ENCODE data around the gene SULT2B1.
"Not testable (repeated sequence)": the region's sequence is repeated elsewhere in the genome, so short reads cannot be mapped to it uniquely, and the experiment has no call there.

The SULT2B1 gene

DNA sequence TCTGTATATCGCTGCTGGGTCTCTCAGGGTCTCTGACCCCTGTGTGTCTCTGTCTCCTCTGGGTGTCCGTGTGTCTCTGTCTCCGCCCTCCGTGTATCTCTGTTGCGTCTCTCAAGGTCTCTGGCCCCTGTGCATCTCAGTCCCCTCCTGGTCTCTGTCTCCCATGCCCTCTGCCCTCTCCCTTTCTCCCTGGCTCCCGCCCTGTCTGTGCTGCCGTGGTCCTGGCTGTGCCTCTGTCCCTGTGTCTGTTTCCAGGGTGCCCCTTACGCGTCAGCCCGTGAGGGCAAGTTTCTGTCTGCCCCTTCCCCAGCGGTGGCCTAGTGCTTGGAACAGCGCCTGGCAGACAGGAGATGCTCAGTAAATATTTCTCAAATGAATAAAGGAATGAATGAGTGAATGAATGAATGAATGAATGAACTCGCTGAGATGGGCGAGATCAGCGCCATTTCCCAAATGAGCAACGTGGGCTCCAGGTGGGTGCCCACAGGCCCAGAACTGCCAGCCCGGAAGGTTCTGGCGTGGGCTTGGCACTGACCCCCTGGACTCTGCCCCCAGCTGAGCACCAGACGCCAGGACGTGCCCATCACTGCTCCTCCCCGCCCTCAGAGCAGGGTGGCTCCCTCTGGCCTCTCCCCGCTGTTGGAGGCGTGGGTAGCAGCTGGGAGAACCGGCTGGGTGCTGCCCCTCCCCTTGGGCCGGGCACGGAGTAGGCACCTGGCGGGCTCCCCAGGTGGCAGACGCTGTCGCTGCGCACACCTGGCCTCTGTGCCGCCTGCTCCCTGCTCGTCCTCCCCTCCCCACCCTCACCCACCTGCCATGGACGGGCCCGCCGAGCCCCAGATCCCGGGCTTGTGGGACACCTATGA lies at the start of gene SULT2B1:
SULT2B1 (plus strand) TSS at position 736 of the 866 bp plus-strand sequence; CDS start at position 817, 81 bp downstream.
- DNase-seq (ENCODE audit: low read depth): no peak

DNA sequence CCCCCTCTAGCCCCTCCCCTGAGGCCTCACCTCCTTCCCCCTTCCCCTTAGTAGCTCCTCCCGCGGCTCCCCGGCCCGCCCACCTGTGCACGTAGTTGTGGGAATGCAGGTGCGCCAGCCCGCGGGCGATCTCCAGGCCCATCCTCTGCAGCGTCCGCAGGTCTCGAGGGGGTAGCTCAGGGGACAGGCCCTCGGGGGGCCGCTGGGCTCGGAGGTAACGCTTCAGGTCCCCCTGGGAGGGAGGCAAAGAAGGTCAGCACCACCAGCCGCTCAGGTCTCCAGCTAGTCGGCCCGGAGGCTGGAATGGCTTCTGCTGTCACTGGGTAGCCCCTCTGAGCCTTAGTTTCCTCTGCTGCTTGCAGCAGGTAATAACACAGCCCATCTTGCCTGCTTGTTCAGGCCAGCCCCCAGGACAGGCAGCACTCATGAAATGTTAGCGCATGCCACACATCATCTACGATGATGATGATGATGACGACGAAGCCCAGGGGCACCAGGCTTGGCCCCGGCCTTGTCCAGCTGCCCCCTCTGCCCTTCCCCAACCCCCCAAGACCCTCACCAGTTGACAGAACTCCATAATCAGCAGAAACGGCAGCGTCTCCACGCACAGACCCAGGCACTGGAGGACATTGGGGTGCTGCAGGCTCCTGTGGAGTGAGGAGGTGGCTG lies 49.5 kb upstream of the SULT2B1 start:
- DNase-seq (ENCODE audit: low read depth): no peak

DNA sequence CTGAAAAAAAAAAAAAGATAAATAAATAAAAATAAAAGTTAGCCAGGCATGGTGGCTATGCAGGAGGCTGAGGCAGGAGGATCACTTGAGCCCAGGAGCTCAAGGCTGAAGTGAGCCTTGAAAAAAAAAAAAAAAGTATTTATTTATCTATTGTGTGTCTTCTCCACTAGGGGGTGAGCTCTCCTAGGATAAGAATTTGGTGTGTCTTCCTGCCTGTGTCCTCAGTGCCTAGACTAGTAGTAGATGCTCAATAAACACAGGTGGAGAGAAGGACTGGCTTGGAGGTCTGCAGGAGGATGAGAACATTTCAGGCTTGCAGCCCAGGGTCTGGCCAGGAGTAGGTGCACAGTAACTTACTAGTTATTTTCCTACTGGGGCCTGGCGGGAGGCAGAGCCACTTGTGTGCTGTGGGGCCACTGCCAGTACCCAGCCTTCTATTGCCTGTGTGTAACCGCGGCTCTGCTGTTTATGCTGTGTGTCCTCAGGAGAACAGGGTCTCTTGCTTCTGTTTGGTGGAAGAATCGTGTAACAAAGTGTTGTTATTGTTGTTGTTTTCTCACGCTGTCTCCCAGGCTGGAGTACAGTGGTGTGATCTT lies 45.7 kb upstream of the SULT2B1 start:
- DNase-seq (ENCODE audit: low read depth): peak; percentile 80

DNA sequence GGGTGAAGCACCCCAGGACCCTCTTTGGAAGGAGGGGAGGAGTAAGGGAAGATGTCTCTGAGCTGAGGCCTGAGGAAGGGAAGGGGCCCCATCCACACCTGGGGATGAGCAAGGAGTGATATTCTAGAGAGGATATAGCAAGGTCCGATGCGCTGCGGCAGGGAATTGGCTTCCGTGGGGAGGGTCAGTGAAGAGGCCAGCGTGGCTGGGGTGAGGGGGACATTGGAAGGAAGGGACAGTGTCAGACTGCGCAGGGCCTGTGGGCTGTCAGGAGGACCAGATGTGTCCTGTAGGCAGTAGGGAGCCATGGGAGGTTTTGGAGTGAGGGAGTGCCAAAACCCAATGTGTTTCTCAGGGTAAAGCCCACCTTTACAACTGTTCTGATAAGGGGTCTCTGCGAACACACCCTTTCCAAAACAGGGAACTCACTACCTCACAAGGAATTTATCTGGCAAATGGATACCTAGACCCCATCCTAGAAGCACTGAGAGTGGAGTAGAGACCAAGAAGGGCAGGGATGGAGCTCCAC lies 44.0 kb upstream of the SULT2B1 start:
- no peak for DNase-seq (ENCODE audit: low read depth)

DNA sequence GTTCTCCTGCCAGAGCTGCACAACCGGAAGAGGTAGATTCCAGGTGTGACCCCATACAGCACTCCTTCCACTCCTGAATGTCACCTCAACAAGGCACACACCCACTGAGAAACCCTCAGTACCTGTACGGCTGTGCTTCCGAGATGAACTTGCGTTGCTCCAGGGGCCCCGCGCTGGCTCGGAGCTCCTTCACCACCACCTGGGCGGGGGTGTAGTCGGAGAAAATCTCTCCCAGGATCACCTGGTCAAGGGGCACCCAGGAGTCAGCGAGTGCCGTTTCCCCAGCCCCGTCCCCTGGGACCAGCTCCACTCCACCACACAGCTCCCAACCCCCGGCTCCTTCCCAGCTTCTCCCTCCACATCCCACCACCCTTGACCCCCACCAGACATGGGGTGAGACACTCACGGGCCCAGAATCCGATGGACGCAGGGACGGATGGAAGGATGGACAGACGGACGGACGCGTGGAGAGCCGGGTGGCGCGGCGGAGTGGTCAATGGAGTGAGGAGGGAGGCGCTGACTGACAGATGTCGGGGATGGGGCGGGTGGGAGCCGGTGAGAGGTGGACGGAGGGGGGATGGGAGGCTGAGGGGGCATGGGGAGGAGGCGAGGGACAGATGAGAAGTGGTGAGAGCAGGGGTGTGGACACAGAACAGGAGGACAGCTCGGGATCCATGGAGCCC lies 43.1 kb upstream of the SULT2B1 start:
- DNase-seq (ENCODE audit: low read depth): no peak

DNA sequence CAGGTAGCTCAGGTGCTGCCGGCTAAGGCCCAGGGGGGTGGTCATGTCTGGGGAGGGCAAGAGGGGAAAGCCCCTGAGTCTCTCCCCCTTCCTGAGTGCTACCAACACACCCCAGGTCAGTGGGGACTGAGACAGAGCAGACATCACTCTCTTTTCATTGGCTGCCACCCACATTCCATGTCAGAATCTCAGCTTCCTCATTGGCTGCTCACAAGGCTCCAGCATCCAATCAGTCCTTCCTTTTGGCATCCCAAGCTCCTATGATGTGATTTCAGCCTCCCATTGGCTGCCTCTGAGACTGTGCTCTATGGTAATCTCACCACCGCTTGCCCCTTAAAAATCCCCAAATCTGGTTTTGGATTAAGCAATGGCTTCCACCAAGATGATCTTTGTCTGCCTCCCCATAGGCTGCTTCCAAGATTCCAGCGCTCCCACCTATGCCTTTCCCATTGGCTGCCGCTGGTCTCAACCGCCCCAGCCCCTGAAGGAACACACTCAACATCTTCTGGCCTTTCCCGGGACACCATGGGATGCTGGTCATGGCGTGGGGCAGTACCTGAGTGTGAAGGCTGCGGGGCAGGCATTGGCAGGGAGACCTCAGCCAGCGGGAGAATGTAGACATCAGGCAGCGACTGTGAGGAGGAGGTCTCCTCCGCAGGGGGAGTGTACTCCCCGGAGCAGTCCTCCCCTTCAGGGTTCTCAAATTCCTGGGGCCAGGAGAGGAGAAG lies 42.3 kb upstream of the SULT2B1 start:
- peak; percentile 33 for DNase-seq (ENCODE audit: low read depth)

DNA sequence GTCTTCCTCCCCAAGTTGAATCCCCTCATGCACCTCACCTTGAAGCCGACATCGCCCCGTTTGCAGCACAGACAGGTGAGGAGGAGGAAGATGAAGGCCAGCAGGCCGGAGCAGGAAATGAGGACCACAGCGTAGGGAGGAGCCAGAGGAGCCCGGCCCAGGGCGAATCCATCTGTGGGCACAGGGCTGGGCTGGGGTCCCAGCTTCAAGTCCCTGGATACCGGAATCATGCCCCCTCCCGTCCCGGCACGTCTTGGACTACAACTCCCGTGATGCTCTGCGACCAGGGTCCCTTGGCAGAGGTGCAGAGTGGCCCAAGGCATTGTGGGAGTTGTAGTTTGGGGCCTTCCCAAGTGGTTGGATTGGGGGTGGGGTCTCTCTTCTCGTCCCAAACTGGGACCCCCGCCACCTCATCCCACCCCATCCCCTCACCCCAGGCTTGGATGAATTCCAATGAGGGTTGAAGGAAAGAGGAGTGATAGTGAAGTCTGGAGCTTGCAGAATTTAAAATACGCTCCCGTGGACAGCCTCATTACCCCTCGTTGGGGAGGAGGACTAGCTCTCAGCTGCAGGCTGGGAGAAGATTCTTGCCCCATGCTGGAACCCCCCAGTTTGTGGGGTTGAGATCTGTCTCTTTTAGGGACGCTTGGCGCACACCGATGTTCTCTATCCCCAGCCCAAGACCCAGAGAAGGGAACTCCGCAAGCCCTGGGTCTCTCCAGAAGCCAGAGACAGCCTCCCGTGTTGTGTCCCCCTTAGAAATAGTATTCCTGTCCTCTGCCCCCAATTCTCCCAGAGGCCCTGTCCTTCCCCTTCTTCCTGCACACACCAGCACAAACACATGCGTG lies 41.3 kb upstream of the SULT2B1 start:
- DNase-seq (ENCODE audit: low read depth): peak; percentile 63

DNA sequence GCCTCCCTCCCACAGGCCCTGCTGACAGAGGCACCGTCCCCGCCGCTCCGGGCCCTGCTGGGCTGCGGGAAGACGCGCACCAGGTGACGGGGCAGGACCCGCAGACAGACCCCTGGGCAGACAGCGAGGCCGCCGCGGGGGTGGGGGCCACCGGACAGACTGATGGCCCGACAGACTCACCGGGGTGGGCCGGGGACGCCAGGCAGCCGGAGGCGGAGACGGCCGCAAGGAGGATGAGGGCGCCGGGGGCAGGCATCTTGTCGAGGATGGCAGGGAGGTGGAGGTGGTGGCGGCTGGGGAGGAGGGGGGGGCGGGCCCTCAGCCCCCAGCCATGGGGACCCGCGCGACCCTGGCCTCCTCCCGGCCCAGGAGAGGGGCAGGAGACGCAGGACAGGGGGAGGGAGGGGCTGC lies 40.6 kb upstream of the SULT2B1 start:
- DNase-seq (ENCODE audit: low read depth): no peak

DNA sequence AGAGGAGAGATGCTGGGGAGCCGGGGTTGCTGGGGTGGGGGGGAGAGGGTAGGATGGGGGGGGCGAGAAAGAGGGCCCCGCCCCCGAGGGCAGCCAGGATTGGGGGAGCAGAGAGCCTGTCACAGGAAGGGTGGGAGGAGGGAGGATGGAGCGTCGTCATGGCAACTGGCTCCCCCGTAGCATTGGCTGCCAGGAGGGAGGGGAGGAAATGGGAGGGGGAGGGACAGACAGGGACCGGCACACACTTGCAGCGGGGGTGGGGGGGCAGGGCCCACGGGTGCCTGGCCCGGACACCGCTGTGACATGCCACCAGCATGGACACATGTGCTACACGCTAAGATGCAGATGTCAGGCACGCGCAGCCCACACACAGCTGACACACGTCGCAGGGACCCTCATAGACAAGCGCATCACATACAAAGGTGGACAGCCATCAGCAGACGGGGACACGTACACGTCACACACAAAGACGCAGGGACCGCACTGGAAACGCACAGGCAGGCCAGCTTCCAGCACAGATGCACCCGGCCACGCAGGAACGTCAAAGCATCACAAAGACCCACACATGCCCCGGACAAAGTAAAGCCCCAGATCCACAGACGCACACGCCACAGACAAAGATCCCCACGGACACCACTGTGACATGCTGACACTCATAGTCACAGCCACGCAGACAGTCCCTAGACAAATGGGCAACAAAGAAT lies 40.0 kb upstream of the SULT2B1 start, which contains the start of gene LMTK3:
LMTK3 (minus strand) TSS at position 36 of the 704 bp plus-strand sequence. CDS start 259 bp downstream, outside the sequence.
- DNase-seq (ENCODE audit: low read depth): peak; percentile 69

DNA sequence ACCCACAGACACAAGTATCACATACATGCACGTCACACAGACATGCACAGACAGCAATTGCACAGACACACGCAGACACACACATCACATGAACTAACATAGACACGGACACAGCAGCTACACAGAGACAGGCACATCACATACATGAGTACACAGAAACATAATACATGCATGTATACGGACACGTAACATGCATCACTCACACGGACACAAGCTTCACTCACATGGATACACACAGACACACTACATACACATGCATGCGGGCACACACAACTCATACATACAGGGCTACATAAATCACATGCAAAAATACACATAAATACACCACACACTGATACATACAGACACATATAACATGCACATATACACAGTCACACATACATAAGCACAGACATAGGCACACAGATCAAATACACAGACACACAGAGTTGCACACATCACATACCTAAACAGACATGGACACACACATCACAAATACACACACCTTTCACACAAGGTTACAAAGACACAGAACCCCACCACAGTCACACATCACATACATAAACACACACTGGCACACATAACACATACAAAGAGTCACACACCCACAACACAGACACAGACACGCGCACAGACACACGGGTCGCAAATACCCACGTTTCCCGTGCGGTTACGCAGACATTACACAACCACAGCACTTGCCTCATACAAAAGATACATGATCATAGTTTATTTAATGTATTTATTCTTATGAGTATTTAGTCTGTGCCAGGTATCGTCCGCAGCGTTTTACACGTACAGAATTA lies 39.3 kb upstream of the SULT2B1 start:
- no peak for DNase-seq (ENCODE audit: low read depth)

DNA sequence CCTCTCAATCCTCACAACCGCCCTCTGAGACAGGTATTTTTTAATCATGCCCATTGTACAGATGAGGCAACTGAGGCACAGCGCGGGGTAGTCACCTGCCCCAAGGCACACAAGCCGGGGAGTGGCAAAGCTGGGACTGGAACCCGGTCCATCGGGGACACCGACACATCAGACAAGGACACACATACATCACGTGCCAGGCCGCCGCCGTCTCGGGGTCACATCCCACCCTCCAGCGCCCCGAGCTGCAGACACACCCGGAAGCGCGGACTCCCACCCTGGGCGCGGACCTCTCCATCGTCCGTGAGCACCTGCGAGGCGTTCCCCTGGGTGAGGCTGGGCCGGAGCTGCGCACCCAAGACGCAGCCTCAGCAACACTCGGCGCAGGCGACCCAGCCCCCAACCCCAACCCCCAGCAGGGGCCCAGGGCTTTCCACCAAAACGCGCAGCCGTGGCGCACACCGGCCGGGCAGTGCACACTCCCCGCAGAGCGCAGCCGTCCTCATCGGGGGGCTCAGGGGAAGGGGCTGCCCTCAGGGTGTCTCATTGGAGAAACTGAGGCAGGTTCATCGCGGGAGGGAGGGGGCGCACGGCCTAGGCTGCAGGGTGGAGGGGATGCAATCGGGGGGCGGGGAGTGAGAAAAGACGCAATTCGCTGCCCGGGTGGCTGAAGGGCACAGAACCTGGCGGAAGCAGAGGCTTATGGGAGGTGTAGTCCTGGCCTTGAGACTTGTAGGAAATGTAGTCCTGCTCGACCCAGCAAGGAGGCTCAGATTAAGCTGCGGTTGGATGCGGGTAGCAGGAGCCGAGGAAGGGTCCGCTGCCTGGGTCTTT lies 38.5 kb upstream of the SULT2B1 start:
- DNase-seq (ENCODE audit: low read depth): peak; percentile 81

DNA sequence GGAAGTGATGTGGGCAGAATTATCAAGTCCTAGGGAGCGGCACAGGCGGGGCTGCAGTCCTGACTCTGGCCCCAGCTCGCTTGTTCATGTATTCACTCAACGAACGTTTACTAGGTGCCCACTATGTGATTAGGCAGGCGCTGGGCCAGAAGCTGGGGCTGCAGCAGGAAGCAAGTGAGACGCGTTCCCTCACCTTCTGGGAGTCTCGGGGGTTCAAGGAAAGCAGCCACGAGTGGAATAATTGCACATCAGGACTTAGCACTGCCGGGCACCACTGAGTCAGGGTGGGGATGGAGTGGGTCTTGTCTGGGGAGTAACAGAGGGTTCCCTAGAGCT lies 37.9 kb upstream of the SULT2B1 start:
- DNase-seq (ENCODE audit: low read depth): no peak

DNA sequence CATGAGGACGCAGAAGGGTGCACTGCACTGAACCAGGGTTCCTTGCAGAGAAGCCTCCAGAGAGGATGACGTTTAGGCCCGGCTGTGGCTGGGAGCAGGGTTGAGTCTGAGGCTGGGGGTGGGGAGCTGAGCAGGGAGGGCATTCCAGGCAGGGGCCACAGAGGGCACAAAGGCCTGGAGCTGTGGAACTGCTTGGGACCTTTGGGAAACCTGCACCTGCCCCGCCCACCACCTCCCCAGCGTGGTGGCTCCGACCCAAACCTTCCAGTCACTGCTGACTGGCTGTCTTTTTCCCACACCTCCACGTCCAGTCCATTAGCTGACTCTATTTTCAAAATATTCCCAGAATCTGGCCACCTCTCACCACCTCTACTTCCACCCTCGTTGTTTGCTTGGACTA lies 35.4 kb upstream of the SULT2B1 start:
- DNase-seq (ENCODE audit: low read depth): no peak

DNA sequence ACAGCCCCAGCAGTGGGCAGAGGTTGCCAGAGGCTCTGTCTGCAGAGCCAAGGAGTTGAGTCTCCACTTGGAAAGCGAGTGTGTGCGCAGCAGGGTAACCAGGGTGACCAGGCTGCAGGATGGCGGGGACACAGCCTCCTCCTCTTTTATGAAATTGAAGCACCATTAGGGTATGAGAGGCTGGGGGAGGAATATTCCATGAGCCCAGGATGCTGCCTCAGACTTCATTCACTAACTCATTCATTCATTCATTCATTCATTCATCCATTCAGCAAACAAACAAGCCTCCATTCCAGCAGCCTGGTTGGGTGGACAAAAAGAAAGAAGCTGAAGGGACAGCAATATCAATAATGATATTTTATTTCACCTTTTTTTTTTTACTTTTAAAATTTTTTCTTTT lies 33.8 kb upstream of the SULT2B1 start:
- no peak for DNase-seq (ENCODE audit: low read depth)

DNA sequence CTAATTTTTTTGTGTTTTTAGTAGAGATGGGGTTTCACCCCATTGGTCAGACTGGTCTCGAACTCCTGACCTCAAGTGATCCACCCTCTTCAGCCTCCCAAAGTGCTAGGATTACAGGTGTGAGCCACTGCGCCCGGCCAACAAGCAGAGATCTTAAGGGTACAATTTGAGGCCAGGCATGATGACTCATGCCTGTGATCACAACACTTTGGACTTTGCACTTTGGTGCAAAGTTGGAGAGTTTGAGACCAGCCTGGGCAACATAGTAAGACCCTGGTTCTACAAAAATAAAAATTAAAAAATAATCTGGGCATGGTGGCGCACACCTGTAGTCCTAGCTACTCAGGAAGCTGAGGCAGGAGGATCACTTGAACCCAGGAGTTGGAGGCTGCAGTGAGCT lies 32.5 kb upstream of the SULT2B1 start:
- not testable (repeated sequence) for DNase-seq (ENCODE audit: low read depth)

DNA sequence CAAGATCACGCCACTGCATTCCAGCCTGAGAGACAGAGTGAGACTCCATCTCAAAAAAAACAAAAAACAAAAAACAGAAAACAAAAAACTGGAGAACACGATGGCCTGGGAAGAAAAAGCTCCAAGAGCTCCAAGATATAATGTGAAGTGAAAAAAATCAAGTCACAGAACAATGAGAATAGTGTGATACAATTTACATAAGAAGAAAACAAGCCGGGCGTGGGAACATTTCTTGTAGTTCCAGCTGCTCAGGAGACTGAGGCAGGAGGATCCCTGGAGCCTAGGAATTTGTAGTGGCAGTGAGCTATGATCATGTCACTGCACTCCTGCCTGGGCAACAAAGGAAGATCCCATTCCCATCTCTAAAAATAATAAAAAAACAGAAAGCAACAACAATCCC lies 31.8 kb upstream of the SULT2B1 start:
- no peak for DNase-seq (ENCODE audit: low read depth)

DNA sequence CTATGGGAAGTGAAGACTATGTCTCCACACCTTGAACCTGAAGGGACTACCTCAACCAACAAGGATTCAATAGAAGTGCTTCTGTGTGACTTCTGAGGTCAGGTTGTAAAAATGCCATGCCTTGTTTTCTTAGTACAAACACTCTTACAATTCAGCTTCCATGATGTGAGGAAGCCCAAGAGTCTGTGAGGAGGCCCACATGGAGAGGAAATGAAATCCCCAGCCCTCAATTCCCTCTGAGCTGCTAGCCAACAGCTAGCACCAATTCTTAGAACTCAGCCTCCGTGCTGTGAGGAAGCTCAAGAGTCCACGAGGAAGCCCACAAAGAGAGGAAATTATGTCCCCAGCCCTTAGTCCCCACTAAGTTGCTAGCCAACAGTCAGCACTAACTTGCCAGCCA lies 27.8 kb upstream of the SULT2B1 start:
- no peak for DNase-seq (ENCODE audit: low read depth)

DNA sequence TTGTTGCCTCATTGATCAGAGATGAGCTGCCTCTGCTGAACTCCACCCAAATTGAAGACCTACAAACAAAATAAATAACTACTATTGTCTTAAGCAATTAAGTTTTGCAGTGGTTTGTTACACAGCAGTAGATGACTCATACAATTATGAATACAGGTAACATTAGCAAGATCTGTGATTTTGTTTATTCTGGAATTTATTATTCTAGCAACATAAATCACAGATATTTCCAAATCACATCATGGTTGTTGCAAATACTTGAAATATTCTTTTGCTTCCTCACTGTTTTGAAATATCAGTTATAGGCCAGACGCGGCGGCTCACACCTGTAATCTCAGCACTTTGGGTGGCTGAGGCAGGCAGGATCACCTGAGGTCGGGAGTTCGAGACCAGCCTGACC lies 27.2 kb upstream of the SULT2B1 start:
- no peak for DNase-seq (ENCODE audit: low read depth)
